Endothelial cell of coronary artery (primary cell): Measurements from ENCODE around the gene DEFB114. TPM values are rescaled to one million over a fixed set of nuclear protein-coding genes. Genes with fewer than 3 reads are reported as not detected.

ENCODE experiments used
- total RNA-seq: library from RNA; depleted of rRNA; stranded (reverse); fragments of >200 nt; gene quantifications from 2 replicates; pipeline ENCODE4 v1.2.3, GENCODE V29; 2014

DEFB114 gene
- total RNA-seq, result not detected in 2 replicates

GRCh38 chr6:49964064-49964463 lies at the start of gene DEFB114:
DEFB114 (minus strand) TSS chr6:49964164; CDS start chr6:49964105, 59 bp downstream.

GRCh38 chr6:49969605-49970004 lies 5.6 kb upstream of the DEFB114 start, which contains the start of gene DEFB113:
DEFB113 (minus strand) TSS chr6:49969625; CDS start chr6:49969625, 0 bp downstream.

Other genes with a start within 250 kb of the DEFB114 start
- gene CRISP3, start 219.8 kb downstream of the DEFB114 start, total RNA-seq, result not detected in 2 replicates
- gene PGK2, start 176.9 kb downstream of the DEFB114 start, total RNA-seq, result not detected in 2 replicates
- not detected in 2 replicates for gene CRISP1, start 97.6 kb downstream of the DEFB114 start, total RNA-seq
- not detected in 2 replicates for gene DEFB113, start 5.5 kb upstream of the DEFB114 start, total RNA-seq
- not detected in 2 replicates for gene DEFB110, start 57.8 kb upstream of the DEFB114 start, total RNA-seq
- not detected in 2 replicates for gene DEFB112, start 85.8 kb upstream of the DEFB114 start, total RNA-seq